Measurements from ENCODE around the gene GNAL.

Gene GNAL

DNA sequence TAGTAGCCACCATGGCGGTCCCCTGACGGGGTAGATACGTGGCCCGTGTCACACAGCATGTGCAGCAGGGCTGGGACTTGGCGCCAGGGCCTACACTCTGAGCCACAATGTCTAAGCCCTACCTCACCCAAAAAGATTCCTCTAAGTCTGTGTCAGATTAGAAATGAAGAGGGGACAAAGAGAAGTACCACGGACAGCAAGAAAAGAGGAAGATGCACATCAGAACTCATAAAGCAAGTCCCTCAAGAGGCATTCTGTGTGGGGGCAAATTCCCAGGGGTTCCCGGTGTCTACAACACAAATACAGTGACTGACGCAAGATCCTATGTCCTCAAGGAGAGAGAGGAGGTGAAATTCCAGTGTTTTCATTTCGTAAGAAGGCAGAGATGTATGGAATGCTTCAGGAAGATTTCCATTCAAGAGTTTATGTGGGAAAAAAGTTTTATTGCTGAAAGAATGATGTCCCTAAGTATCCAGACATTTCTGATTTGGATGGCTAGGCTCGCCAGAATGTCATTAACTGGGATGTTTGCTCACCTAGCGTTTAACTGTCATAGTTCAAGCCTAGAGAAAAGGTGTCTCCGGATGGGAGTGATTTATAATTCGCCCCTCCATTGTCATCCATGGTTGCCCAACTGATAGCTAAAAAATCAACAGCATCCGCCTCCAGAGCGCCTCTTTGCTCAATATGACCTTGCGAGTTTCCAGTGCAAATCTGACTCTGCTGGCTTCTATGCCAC is 86.5 kb downstream of the GNAL start:
- no peak for DNase-seq

GRCh38 chr18:11780042-11780441 is 91.0 kb downstream of the GNAL start:
- no peak for DNase-seq

GRCh38 chr18:11783716-11784331 is 94.8 kb downstream of the GNAL start:
- no peak for DNase-seq

DNA sequence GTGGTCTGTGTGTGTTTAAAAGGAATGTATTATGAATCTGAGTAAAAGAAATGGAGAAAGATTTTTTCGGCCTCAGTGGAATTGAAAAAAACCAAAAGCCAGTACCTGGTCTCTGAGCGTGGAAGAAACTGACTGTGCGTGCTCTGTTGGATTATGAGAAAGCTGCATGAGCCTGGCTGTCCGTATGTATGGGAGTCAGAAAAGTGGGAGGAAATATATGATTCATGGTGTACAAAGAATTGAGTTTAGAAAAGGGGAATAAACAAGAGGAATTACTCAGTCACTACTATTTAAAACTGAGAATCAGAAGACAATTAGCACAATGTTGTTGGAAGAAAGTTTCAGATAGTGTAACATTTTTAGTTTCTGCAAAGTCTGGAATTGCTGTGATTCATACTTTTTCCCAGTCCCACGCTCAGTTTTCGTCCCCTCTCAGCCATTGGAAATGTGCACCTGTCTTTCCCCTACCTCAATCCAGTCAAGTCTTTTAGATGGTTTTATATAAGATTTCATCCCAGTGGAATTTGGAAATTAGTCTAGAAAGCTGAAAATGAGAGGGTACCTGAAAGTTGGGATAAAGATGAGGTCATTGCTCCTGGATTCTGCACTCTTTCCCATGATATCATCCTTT is 95.7 kb downstream of the GNAL start:
- DNase-seq = no peak

- no peak for DNase-seq
Measured at GRCh38 chr18:11785444-11786055, 96.5 kb downstream of the GNAL start.

DNA sequence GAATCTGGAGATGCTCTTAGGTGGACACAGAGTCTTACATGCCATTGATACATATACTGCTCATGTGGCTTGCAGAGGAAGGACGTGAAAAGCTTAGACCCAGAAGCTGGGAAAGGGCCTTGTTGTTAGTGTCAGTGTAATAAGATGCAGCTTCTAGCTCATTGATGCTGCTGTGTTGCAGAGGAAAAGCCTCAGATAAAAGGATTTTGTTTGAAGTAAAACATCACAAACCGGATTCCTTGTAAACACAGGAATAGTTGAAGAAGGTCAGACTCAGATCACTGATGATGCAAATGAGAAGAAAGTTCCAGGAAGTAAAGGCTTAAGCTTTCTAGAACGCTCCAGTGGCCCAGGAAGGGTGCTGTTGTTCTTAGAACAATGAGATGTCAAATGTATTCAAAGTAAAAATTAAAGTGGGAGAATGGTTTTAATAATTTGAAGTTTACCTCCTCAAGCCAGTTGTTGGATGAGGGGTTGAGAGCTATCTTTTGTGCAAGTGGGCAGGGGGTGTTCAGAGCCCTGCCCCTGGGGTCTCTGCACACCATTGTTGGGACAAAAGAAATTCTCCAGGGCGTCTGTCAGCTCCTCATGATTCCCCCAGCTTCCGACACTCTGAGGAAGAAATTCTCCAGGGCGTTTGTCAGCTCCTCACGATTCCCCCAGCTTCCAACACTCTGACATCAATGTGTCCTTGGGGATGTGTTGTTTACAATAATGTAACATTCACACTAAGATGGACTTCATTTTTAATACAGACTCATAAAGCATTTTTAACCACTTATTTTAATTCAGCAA is 100.8 kb downstream of the GNAL start:
- no peak for DNase-seq

DNA sequence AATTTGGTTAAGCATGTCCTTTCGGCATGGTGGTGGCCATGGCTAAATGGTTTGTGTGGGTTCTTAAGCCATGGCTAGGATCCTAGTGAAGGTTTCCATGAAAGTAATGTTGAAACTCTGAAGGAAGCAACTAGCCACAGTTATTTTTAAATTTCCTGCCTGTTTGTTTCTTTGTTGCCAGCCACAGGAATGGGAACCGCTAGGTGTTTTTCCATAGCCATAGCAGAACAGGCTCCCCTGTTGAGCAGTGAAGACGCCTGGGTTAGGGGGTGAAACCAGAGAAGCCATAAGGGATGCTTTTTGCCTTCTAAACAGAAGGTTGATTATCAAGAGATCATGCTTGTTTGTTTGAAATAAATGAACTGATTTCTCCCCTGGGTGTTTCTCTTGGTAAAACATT is 102.1 kb downstream of the GNAL start:
- DNase-seq = no peak

GRCh38 chr18:11792632-11793031 is 103.6 kb downstream of the GNAL start:
- DNase-seq = no peak

- no peak for DNase-seq
Measured at GRCh38 chr18:11794195-11794594, 105.1 kb downstream of the GNAL start.

GRCh38 chr18:11795916-11796315 is 106.9 kb downstream of the GNAL start:
- DNase-seq = no peak

- no peak for DNase-seq
Measured at GRCh38 chr18:11798271-11798670, 109.2 kb downstream of the GNAL start.

GRCh38 chr18:11799066-11799465 is 110.0 kb downstream of the GNAL start:
- no peak for DNase-seq

DNA sequence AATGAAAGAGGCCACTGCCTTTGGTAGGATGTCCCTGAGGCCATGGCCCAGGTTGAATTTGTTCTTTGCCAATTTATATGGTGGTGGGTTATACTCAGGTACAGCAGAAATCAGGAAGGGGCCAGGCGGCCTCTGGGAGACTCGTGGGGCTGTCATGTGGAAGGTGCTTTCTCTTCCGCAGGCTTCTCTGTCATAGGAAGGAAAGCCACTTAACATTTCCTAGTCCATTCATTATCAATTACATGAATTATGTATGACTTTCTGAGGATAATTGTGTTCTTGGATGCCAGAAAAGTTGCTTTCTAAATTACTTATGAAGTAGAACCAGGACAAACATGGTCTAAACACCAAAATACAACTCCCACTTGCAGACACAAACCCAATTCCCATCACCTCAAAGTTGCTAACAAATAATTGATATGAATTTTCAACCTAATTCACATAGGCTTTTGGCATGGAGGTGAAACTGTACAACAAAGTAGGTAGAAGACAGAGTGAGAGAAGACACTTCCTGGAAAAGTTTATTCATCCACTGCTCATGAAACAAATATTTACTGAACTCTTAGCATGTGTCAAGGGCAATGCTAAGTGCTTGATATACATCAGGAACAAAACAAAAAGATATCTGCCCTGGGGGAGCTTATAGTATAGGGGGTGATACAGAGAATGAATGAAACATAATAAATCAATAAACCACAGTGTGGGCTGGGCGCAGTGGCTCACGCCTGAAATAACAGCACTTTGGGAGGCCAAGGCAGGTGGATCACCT is 111.7 kb downstream of the GNAL start:
- no peak for DNase-seq

GRCh38 chr18:11801573-11801972 is 112.5 kb downstream of the GNAL start:
- DNase-seq = no peak

GRCh38 chr18:11802158-11802557 is 113.1 kb downstream of the GNAL start:
- no peak for DNase-seq

GRCh38 chr18:11802586-11802985 is 113.5 kb downstream of the GNAL start:
- no peak for DNase-seq

- no peak for DNase-seq
Measured at GRCh38 chr18:11807233-11807632, 118.2 kb downstream of the GNAL start.

GRCh38 chr18:11808001-11808855 is 119.2 kb downstream of the GNAL start:
- no peak for DNase-seq

DNA sequence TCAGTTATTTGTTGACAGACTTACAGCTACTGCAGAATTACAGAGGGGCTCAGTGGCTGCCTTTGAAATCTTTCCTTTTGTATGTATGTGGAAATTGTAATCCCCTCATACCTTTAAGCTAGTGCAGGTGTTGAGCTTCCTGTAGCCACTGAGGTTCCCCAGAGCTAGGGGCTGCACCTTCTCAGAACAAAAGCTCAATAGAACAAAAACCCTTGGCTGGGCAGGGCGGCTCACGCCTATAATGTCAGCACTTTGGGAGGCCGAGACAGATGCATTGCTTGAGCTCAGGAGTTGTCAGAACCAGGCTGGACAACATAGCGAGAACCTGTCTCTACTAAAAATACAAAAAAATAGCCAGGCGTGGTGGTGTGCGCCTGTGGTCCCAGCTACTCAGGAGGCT is 120.8 kb downstream of the GNAL start:
- DNase-seq = no peak

- no peak for DNase-seq
Measured at GRCh38 chr18:11810379-11810778, 121.3 kb downstream of the GNAL start.

DNA sequence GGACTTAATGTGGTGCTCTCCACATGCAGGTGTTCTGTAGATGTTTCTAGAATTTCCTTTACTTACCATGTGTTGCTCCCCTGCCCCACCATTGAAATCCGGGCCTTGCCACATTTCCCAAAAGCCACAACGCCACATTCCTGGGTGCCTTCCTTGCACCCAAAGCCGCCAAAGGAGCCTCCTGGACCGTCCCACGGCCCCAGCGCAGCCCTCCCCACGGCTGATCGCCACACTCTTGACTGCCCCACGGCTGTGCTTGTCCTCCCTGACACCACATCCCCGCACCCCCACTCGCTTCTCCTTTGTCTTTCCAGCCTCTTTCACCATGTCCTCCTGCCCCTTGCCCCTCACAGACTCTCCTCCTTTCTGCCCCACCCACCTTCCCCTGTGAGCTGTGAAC is 121.9 kb downstream of the GNAL start:
- no peak for DNase-seq

Data from T-helper 1 cell (primary cell).